K562 (cell line): ENCODE data around the gene ZNF17. TPM values are rescaled to one million over a fixed set of nuclear protein-coding genes. Genes with fewer than 3 reads are reported as not detected.

Experiments
- KDM4B ChIP-seq, 2 experiments: fragments of 450-650 bp in 1 of 2; sonication (generic) in 1 of 2; IDR thresholded peaks; 2 replicates each; pipeline ENCODE4 v1.6.1; 2016 to 2017; ENCODE audit warnings: borderline replicate concordance in 2 of 2, antibody characterized with exemption in 1 of 2, low read depth in 1 of 2, mild to moderate bottlenecking in 1 of 2
- POLR2AphosphoS2 ChIP-seq: IDR thresholded peaks from 2 replicates; pipeline ENCODE4 v1.6.1; 2012; ENCODE audit warnings: low read length, improper control_type of control experiment
- POLR2AphosphoS5 ChIP-seq: IDR thresholded peaks from 2 replicates; pipeline ENCODE4 v1.6.1; 2011; ENCODE audit warnings: mild to moderate bottlenecking, low read depth, low read length, moderate library complexity; ENCODE audit not compliant: control insufficient read depth, insufficient read depth
- polyA plus RNA-seq, 8 experiments: library from polyadenylated mRNA; depleted of rRNA in 4 of 8; stranded (reverse) in 5 of 8; unstranded in 3 of 8; fragments of >200 nt; fragmentation: Nextera tagmentation in 2 of 8; fragmentation: Illumina TruSeq in 1 of 8; extraction: Ambion mirVana in 2 of 8; extraction: Trizol in 1 of 8; gene quantifications; 2 replicates each; pipeline versions ENCODE4 v1.2.1 to v1.2.3, GENCODE V29; 2011 to 2014; ENCODE audit warnings: inconsistent platforms in 1 of 8, missing spikeins in 1 of 8
- total RNA-seq, 7 experiments: library from RNA; depleted of rRNA in 6 of 7; stranded (reverse); fragments of >200 nt in 6 of 7; fragmentation: Illumina TruSeq in 2 of 7; extraction: Trizol in 2 of 7; gene quantifications; 2 replicates each; pipeline versions ENCODE4 v1.2.1 to v1.2.3, GENCODE V29; 2011 to 2021; ENCODE audit warnings: low replicate concordance in 1 of 7
- TF ChIP-seq, protein P1 (sequence below): fragments of 250-450 bp; sonication (Bioruptor Pico); IDR thresholded peaks from 2 replicates; pipeline ENCODE4 v1.4.0; 2020; ENCODE audit warnings: mild to moderate bottlenecking, moderate library complexity, borderline replicate concordance
- TF ChIP-seq, protein P2 (sequence below): sonication (generic); formaldehyde crosslinking; IDR thresholded peaks from 2 replicates; pipeline ENCODE4 v1.8.0; 2022; ENCODE audit warnings: mild to moderate bottlenecking, missing genetic modification reagents
- TF ChIP-seq, protein P3 (sequence below): fragments of 450-650 bp; IDR thresholded peaks from 2 replicates; pipeline ENCODE4 v1.7.1; 2018; ENCODE audit warnings: mild to moderate bottlenecking, low read depth; ENCODE audit not compliant: partially characterized antibody

The ZNF17 gene
- total and polyA plus RNA-seq, 9 of the 15 experiments (the other 6 are each of a cell fraction or from before 2014, with no cell fraction given) = 5.3 to 8.6 (median 6.5) TPM

DNA sequence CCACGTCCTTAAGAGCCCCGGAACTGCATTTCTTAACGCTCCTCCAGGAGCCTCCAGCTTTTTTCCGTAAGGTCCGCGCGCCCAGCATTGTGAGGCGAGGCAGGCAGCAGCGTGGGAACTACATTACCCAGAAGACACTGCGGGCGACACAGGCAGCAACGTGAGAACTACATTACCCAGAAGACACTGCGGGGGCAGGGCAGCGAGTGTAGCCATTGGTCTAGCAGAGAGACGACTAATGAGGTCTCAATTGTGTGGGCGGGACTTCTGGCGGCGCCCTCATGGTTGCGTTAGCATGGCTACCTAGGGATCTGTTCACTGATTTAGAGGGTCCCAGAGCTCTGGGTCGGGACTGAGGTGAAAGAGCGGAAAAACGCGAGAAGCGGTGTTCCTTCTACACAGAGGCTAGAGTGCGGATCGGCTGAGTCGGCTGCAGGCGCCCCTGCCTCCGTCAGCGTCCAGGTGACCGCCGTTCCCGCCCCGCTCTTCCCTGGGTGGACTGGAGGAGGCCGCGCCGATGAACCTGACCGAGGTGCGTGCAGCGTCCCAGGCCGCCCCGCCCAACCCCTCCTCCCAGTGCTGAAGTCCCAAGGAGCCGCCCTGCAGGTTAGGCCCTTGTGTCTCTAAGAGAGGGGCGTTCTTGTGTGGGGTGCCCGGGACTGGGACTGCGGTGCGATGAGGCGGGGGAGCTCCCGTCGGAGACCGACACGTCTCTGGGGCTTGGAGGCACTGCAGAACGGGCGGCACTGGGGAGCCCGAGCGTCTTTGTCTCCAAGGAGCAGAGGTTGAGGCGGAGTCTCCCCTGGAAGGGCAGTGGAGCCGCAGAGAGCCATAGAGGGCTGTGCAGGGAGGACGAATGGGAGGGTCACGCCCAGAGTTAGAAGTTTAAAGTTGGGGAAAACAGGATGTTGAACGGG, 24.4 kb downstream of the ZNF17 start, which contains the start of gene ZNF749 (continued):
- TF ChIP-seq, protein P1, sequence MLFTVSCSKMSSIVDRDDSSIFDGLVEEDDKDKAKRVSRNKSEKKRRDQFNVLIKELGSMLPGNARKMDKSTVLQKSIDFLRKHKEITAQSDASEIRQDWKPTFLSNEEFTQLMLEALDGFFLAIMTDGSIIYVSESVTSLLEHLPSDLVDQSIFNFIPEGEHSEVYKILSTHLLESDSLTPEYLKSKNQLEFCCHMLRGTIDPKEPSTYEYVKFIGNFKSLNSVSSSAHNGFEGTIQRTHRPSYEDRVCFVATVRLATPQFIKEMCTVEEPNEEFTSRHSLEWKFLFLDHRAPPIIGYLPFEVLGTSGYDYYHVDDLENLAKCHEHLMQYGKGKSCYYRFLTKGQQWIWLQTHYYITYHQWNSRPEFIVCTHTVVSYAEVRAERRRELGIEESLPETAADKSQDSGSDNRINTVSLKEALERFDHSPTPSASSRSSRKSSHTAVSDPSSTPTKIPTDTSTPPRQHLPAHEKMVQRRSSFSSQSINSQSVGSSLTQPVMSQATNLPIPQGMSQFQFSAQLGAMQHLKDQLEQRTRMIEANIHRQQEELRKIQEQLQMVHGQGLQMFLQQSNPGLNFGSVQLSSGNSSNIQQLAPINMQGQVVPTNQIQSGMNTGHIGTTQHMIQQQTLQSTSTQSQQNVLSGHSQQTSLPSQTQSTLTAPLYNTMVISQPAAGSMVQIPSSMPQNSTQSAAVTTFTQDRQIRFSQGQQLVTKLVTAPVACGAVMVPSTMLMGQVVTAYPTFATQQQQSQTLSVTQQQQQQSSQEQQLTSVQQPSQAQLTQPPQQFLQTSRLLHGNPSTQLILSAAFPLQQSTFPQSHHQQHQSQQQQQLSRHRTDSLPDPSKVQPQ (CRISPR knock-in tag) = no peak
- TF ChIP-seq KDM4B (IDR thresholded peaks at IDR 0.05; ENCODE audit: borderline replicate concordance in 2 of 2, low read depth in 1 of 2) (no peak; a peak in 1 of 4 replicates), POLR2AphosphoS2 (no peak), POLR2AphosphoS5 (peak; percentile 36; the same call in 1 of the 2 replicates)
- TF ChIP-seq, protein P2, sequence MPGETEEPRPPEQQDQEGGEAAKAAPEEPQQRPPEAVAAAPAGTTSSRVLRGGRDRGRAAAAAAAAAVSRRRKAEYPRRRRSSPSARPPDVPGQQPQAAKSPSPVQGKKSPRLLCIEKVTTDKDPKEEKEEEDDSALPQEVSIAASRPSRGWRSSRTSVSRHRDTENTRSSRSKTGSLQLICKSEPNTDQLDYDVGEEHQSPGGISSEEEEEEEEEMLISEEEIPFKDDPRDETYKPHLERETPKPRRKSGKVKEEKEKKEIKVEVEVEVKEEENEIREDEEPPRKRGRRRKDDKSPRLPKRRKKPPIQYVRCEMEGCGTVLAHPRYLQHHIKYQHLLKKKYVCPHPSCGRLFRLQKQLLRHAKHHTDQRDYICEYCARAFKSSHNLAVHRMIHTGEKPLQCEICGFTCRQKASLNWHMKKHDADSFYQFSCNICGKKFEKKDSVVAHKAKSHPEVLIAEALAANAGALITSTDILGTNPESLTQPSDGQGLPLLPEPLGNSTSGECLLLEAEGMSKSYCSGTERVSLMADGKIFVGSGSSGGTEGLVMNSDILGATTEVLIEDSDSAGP = no peak
- TF ChIP-seq, protein P3, sequence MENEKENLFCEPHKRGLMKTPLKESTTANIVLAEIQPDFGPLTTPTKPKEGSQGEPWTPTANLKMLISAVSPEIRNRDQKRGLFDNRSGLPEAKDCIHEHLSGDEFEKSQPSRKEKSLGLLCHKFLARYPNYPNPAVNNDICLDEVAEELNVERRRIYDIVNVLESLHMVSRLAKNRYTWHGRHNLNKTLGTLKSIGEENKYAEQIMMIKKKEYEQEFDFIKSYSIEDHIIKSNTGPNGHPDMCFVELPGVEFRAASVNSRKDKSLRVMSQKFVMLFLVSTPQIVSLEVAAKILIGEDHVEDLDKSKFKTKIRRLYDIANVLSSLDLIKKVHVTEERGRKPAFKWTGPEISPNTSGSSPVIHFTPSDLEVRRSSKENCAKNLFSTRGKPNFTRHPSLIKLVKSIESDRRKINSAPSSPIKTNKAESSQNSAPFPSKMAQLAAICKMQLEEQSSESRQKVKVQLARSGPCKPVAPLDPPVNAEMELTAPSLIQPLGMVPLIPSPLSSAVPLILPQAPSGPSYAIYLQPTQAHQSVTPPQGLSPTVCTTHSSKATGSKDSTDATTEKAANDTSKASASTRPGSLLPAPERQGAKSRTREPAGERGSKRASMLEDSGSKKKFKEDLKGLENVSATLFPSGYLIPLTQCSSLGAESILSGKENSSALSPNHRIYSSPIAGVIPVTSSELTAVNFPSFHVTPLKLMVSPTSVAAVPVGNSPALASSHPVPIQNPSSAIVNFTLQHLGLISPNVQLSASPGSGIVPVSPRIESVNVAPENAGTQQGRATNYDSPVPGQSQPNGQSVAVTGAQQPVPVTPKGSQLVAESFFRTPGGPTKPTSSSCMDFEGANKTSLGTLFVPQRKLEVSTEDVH = no peak
